Fibroblast of lung (primary cell): ENCODE measurements around the gene ATAT1.
A peak's percentile ranks its signal among the peaks of the same experiment; 100 is the strongest.
"Not testable (repeated sequence)": the region's sequence is repeated elsewhere in the genome, so short reads cannot be mapped to it uniquely, and the experiment has no call there.

Experiments
- EZH2 ChIP-seq: IDR thresholded peaks from 2 replicates; pipeline ENCODE4 v1.5.1; 2012; ENCODE audit warnings: low read length, control low read depth, mild to moderate bottlenecking; ENCODE audit errors: missing control alignments
- TF ChIP-seq, protein P1 (sequence below), 2 donors: IDR thresholded peaks in 1 of 2; conservative IDR thresholded peaks in 1 of 2; 1 replicate in 1 of 2; 2 replicates in 1 of 2; pipeline ENCODE4 v1.5.1; 2011 to 2012; ENCODE audit warnings: low read length in 2 of 2, control low read depth in 1 of 2, inconsistent platforms in 1 of 2, low read depth in 1 of 2, mild to moderate bottlenecking in 1 of 2

DNA sequence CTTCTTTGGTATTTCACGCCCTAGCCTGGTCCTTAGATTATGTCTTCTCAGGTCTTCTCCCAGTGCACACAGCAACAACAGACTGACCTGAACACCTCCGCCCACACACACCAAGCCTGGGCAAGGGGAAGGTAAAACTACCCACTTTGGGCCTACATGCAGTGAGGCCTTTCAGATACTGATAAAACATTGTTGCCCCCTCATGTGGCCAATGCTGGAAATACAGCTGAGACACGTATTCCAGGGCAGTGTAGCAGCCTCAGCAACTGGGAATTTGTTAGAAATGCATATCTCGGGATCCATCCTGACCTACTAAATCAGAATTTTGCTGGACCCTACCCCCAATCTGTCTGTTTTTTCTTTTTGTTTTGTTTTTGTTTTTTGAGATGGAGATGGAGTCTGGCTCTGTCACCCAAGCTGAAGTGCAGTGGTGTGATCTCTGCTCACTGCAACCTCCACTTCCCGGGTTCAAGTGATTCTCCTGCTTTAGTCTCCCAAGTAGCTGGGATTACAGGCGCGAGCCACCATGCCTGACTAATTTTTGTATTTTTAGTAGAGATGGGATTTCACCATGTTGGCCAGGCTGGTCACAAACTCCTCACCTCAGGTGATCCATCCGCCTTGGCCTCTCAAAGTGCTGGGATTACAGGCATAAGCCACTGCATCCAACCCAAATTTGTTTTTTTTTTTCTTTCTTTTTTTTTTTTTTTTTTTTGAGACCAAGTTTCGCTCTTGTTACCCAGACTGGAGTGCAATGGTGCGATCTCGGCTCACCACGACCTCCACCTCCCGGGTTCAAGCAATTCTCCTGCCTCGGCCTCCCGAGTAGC lies 29.1 kb upstream of the ATAT1 start:
- TF ChIP-seq, protein P1, sequence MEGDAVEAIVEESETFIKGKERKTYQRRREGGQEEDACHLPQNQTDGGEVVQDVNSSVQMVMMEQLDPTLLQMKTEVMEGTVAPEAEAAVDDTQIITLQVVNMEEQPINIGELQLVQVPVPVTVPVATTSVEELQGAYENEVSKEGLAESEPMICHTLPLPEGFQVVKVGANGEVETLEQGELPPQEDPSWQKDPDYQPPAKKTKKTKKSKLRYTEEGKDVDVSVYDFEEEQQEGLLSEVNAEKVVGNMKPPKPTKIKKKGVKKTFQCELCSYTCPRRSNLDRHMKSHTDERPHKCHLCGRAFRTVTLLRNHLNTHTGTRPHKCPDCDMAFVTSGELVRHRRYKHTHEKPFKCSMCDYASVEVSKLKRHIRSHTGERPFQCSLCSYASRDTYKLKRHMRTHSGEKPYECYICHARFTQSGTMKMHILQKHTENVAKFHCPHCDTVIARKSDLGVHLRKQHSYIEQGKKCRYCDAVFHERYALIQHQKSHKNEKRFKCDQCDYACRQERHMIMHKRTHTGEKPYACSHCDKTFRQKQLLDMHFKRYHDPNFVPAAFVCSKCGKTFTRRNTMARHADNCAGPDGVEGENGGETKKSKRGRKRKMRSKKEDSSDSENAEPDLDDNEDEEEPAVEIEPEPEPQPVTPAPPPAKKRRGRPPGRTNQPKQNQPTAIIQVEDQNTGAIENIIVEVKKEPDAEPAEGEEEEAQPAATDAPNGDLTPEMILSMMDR (conservative IDR thresholded peaks at IDR 0.05 in 1 of 2, IDR thresholded peaks at IDR 0.05 in 1 of 2; ENCODE audit: low read depth in 1 of 2, low read length in 2 of 2), result peak; percentile 74 to 84
- not testable (repeated sequence) for TF ChIP-seq EZH2
